GM19467 (cell line): ENCODE measurements around the gene MROH2B.

Experiments used
- ATAC-seq: cut with Tn5 transposase; IDR thresholded peaks from one replicate; pipeline ENCODE4 v1.9.1; 2021; ENCODE audit warnings: mild to moderate bottlenecking, moderate library complexity; ENCODE audit not compliant: unreplicated experiment

Gene MROH2B

GRCh38 chr5:41071242-41071641 lies at the start of gene MROH2B:
Gene MROH2B (minus strand): TSS chr5:41071342. CDS start chr5:41070852, 490 bp downstream.
- ATAC-seq: no peak

DNA sequence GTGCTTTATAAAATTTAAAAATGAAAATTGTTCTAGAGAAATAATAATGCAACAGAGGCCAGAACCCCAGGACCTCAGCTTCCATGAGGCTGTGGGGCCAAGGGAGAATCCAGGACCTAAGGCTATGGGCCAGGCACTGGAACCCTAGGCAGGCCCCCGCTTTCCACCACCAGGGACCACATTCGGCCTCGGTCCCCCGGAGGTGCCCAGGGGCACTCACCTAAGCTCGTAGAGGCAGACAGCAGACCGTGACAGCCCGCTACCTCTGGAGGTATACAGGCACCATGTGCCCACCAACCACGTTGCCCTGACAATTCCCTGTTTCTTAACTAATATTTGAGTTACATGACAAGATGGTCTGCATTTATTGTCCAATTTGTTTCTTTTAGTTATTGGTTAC lies 49.5 kb upstream of the MROH2B start:
- ATAC-seq: no peak

DNA sequence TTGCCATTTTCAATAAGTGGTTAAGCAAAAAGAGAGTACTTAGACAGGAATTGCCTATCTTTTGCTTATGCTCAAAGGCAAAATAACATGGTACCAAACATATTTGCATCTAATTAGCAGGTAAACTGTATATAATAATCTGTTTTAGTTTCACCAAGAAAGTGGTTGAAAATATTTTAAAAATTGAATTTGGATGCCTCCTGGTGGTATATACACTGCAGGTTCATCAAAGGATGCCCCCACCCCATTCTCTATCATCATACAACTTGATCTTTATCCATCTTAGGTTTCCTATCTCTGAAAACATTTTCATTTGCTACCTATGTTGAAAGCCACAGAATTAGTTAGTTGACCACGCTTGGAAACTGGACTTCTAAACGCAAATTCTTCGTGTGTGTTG lies 47.0 kb upstream of the MROH2B start:
- no peak for ATAC-seq

GRCh38 chr5:41115281-41115680 lies 44.1 kb upstream of the MROH2B start:
- ATAC-seq: no peak

DNA sequence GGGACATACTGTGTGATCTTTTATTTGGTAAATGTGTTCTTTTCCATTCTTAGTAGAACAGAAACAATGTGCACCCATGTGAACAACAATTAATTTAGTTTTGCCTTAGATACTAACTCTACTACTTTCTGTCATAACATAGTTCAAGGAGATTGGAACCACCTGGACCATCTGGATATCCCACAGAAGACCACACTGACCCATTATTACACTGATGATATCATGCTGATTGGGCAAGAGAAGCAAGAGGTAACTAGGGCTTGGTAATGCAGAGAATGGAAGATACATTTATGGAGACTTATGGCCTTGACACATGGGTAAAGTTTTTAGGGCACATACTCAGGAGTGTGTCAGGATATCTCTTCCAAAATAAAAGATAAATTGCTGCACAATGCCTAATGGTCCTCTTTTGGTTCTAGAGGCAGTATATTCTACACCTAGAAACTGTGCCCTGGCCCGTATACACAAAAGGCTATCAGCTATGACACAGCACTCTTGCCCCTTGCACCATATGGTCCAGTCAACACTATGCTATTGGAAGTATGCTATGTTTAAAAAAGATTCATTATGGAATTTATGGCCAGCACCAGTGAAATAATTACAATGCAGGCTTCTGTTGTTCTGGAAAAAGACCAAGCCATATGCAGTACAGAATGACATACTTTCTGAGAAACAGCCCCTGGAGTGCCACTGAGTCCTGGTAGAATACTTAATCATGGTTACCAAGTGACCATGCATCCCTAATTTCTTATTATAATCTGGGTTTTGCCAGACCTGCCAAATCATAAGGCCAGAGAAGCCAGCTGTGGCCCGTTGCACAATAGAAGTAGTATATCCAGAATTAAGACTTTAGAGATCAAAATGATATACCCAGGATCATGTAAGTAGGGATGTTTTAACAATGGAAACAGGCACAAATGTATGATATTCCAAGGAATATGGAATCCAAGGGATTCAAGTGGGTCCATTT lies 41.6 kb upstream of the MROH2B start:
- no peak for ATAC-seq

DNA sequence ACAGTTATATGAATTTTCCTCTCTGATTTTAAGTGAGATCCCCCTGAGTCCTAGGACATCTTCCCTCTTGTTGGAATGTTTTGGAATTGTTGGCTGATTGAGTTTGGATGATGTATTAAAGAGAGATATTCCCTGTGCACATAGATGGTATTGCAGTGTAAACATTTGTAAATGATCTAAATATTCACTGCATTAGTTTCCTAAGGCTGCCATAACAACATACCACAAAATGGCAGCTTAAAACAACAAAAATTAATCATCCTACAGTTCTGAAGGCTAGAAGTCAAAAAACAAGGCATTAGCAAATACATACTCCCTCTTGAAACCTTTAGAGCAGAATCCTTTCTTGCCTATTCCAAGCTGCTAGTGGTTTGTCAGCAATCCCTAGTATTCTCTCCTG lies 38.0 kb upstream of the MROH2B start:
- ATAC-seq: no peak

DNA sequence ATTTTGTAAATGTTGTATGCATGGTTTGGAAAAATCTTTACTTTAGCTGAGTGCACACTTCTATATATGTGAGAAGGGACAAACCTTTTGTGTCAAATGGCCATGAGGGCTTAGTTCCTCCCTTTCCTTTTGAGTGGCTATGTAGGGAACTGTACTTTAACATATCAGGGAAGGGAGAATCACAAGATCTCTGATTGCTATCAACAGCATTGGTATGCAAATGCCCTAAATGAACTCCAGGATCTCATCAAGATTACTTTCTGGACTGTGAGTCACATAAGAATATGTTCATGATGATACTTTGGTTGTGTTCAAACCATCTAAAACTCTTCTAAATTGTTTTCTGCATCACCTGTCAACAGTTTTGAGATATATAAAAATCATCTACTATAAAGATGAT lies 31.2 kb upstream of the MROH2B start:
- no peak for ATAC-seq

DNA sequence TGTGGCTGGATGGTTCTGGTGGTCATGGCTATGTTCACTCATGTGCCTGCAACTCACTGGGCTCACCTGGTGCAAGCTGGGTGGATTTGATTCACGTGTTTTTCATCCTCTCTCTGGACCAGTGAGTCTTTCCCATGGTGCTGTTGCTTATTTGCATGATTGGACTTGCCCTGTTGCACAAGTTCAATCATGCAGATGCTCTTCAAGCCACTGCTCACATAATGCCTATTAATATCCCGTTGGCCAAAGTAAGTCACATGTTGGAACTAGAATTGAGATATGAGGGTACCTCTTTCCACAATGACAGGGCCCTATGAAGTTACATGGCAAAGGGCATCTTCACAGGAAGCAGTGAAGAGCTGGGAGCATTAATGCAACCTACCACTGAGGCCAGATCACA lies 26.5 kb upstream of the MROH2B start:
- no peak for ATAC-seq

- ATAC-seq: no peak
These were observed 24.4 kb upstream of the MROH2B start for GRCh38 chr5:41095324-41096101.

GRCh38 chr5:41094871-41095270 lies 23.7 kb upstream of the MROH2B start:
- no peak for ATAC-seq

- no peak for ATAC-seq
These were observed 22.7 kb upstream of the MROH2B start for GRCh38 chr5:41093803-41094202.

- no peak for ATAC-seq
These were observed 16.3 kb upstream of the MROH2B start for GRCh38 chr5:41087461-41087860.

- ATAC-seq: no peak
These were observed 12.2 kb upstream of the MROH2B start for GRCh38 chr5:41083306-41083705.

DNA sequence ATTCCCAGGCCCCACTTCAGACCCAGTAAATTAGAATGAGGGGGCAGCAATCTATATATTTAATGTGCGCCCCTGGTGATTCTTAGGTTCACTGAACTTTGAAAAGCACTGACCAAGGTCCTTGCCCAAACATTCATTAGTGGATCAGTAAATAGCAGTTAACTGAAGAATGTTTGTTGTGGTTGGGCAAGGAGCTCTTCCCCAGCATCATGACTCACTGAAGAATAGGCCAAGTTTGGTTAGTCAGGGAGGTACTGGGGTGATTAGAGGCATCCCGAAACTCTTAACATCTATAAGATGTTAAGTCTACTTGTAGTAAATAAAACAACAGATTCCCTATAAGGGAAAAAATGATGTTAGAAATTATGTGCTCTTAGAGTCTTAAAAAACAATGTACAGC lies 833 bp upstream of the MROH2B start:
- ATAC-seq: no peak

DNA sequence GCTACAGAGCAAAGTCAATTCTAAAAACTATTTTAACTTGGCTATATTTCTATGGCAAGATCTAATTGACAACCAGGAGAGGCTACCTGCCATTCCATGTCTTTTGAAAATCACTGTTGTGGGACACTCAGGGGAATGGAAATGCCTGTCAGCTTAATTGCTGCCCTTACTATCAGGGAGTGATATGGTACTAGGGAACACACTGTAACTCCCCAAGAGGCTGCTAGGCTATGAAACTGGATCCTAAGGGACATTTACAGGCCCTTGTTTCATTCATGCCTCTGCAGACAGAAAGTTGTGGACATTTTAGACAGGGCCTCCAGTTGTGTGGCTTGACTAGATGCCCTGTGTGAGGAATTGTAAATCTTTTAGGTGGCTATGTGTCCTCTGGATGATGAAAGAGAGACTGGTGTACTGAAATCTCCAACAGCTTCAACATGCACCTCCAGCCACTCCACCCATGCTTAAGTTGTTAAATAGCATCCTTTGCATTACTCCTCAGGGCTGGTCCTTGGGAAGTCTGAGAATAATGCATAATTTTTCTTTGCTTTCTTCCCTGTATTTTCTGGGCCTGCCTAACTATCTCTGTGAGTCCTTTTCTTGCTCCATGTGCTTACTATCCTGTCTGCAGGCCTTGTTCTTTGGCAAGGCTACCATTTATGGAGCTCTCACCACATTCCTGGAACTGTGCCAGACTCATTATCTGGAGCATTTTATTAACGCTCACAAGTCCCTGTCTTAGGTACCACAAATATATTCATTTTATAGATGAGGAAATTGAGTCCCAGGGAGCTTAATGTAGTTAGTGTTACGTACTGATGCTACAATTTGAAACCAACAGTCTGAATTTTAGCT lies 3.2 kb downstream of the MROH2B start:
- ATAC-seq: no peak

- ATAC-seq: no peak
These were observed 5.3 kb downstream of the MROH2B start for GRCh38 chr5:41065691-41066335.

DNA sequence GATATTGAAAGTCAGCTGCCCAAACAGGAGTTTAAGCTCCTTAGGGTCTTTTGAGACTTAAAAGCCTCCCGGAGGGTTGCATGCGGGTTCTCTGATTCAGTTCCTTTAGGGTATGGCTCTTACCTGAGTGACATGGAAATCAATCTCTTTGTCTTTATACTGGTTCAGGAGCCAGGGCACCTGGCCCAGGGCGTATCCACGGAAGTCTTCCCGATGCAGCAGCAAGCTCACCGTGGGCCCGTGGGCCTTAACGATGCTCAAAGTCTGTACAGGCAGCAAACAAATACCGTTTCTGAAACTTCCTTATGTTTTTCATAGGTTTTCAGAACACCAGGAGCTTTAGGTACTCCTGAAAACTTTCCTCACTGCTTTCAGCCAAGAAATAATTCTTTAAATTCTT lies 13.2 kb downstream of the MROH2B start:
- no peak for ATAC-seq

DNA sequence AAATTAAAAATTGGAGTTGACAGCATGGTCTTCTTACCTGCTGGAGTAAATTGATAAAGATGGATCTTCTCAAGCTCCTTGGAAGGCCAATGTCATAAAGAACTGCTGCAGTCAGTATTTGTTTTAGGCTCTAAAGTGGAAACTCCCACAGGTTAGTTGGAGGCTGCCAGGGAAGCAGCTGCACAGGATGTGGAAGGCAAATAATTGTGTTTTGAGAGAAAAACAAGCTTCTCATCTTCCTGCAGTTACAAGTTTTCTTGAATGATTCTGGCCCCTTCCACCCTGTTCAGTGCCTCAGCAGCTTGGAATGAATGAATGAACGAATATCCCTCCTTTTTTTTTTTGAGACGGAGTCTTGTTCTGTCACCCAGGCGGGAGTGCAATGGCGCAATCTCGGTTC lies 13.9 kb downstream of the MROH2B start:
- no peak for ATAC-seq

- no peak for ATAC-seq
These were observed 22.2 kb downstream of the MROH2B start for GRCh38 chr5:41048986-41049385.

DNA sequence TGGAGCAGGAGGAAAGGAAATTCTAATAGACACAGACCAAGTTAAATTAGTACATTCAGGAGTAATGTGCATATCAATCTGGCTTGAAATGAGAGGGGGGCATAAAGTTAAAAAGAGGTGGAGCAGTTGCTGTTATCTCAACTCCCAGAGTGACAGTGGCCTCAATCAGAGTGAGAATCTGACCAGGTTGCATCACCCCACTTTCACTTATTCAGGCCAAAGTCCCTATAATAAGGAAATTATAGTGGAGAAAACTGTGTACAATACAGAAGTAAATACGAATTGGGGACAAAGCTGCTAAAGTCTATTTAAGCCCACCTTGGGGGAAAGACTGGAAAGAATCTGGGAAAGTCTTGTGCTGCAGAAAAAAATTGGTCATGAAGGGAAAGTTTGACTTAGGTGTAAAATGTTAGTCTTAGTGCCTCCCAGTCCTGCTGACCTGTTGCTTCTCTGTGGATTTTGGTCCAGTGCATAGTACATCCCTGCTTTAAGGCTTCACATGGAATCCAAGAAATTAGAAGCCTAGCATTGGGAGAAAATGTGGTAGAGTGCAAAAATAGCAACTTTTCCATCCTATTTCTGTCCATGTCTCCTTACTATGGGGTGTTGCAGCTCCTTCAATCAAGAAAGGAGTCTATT lies 27.9 kb downstream of the MROH2B start:
- no peak for ATAC-seq
